Measurements from ENCODE around the gene KAT5.
"Not testable (repeated sequence)": the region's sequence is repeated elsewhere in the genome, so short reads cannot be mapped to it uniquely, and the experiment has no call there.

KAT5 gene

GRCh38 chr11:65711785-65712632 is at the start of gene KAT5:
Gene KAT5 (plus strand): TSS chr11:65712252. CDS start chr11:65712268, 16 bp downstream.
- DNase-seq = peak; percentile 99

DNA sequence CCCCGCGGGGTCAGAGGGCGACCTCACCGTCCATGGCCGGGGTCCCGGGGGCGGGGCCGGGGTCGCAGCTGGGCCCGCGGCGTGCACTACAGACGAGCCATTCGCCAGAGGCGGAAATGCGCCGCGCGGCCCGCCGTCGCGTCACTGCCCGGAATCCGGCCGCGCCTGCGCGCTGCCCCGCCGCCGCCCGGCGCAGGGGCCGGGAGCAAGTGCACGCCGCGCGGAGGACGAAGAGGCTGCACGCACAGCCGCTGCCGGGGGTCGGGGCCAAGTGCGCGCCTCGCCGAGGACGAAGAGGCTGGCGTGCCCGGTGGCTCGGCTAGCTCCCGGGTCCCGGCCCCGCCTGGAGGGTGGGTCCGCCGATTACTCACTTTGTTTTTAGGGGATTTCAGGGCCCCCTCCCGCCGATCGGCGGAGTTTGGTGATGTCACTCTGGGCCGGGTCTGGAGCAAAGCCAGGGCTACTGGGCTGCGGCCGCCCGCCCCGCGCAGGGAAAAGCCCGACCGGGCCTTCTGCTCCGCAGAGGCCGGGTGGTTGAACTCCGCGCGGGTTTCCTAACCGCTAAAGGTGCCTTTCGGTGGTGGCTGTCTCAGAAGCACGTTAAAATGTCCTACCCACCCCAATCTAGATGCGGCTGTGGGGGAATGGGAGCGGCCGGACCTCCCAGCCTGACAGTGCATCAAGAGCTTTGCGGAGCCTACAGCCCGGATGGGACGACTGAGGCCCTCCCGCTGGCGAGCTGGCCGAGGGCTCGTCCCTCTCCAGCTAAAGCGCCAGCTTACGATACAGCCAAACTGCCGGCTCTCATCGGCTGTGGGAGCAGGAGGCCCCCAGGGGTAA is 49.0 kb upstream of the KAT5 start, which contains the start of gene RELA:
Gene RELA (minus strand): TSS at position 118 of the 840 bp plus-strand sequence. CDS start 84 bp downstream, at position 34.
- peak; percentile 93 for DNase-seq

DNA sequence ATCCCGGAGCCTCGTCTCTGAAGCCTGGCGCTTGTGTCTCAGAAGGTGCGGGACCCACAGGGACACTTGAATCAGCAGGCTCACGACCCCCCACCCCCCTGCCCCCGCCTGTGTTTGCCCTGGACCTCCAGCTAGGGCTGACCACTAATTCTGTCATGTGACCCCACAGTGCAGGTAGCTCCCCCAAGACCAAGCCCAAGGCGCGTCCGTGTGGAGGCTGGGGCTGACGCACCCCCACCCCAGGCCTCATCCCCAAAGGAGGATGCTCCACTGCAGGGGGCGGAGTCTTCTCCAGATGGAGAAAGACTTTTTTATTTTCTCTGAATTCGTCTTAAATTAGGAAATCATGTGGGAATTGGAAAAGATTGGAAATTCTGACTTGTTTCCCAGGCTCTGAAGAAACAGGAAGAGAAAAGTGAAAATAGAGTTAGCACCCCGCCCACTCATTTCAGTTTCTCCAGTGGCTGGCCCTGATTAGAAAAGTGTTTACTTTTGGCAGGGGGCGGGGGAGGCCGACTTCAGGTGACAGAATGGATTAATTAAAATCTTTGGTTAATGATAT is 48.3 kb upstream of the KAT5 start:
- peak; percentile 50 for DNase-seq

GRCh38 chr11:65672180-65672860 is 39.7 kb upstream of the KAT5 start:
- no peak for DNase-seq

DNA sequence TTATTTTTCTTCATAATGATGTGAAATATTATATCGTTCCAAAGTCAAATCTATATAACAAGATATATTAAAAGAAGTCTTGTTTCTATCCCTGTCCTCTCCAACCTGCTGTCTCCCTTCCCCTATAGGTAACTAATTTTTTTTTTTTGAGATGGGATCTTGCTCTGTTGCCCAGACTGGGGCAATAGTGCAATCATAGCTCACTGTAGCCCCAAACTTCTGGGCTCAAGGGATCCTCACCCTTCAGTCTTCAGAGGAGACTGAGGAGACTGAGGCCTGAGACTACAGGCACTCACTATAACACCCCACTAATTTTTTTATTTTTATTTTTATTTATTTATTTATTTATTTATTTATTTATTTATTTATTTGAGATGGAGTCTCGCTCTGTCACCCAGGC is 39.1 kb upstream of the KAT5 start:
- no peak for DNase-seq

DNA sequence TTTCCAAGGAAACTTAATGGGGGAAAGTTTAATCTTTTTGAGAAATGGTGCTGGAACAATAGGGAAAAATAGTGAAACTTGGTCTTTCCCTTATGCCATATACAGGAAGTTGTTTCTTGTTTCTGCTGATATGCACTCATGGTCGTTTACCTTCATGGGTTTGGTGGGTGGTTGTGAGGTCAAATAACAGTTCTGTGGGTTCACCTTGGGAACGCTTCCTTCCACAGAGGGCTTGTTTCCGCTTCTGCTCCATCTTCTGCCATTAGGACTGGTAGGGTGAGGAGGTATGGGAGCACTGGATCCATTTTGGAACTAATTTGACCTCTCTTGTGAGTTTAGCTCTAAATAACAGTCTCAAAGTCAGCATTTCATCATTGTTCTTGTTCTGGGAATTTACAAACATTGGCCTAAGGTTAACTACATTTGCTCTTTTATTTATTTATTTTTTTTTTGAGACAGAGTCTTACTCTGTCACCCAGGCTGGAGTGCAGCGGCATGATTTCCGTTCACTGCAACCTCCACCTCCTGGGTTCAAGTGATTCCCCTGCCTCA is 31.8 kb upstream of the KAT5 start:
- no peak for DNase-seq

- DNase-seq = not testable (repeated sequence)
Measured at GRCh38 chr11:65683480-65683879, 28.6 kb upstream of the KAT5 start.

DNA sequence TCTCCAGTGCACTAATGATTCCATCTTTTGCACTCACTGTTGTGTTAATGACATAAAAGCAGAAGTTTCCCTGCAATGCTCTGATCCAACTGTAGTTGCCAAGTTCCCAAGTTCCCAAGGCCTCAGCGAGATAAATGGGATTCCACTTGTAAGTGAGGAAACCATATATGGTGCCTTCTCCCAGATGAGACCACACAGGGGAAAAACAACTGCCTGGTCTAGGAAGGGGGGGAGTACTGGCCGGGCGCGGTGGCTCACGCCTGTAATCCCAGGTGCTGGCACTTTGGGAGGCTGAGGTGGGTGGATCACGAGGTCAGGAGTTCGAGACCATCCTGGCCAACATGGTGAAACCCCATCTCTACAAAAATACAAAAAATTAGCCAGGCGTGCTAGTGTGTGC is 26.1 kb upstream of the KAT5 start:
- no peak for DNase-seq

DNA sequence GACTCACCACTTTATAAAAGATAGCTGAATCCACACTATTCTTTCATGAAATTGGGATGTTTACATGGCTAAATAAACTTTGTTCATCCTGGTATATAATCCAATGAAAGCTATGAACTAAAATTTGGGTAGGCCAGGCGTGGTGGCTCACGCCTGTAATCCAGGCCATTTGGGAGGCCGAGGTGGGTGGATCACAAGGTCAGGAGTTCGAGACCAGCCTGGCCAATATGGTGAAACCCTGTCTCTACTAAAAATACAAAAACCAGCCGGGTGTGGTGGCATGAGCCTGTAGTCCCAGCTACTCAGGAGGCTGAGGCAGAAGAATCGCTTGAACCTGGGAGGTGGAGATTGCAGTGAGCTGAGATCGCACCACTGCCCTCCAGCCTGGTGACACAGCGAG is 20.2 kb upstream of the KAT5 start:
- DNase-seq = not testable (repeated sequence)

DNA sequence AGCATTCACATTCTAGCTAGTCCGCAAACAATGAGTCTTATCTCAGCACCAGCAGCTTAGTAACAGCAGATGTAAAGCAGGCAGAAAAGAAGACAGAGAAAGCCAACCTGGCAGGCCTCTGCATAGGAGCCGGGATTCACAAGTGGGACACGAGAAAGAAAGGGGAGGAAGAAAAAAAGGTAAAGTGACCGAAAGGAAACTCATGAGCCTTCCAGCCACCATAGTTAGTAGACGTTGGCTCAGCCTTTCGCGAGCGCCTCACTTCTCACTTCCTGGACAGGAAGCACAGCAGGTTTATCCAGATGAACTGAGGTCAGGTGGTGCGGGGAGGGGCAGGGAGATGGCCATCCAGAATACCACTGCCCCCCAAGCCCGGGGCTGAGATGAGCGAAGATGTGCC is 19.7 kb upstream of the KAT5 start:
- DNase-seq = no peak

DNA sequence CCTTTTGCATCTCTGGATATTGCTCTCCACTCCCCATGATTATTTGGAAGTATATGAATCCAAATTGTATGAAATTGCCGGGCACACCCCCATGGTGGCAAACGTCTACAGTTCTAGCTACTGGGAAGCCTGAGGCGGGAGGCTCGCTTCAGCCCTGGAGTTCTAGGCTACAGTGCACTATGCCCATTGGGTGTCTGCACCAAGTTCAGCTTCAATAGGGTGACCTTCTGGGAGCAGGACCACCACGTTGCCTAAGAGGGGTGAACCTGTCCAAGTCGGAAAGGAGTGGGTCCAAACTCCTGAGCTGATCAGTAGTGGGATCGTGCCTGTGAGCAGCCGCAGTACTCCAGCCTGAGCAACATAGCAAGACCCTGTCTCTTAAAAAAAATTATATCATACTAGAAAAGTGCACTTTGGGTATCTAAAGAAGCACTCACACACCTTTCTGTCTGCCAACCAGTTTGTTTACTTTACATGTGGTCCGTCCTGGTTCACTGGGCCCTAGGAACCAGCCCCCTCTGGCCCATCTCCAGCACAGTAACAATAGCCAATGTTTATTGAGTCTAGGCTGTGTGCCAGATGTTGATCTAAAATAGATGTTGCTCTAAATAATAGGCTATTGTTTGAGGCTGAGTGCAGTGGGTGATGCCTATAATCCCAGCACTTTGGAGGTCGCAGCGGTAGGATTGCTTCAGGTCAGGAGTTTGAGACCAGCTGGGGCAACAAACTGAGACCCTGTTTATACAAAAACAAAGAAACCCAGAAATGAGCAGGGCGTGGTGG is 16.4 kb upstream of the KAT5 start:
- DNase-seq = no peak

DNA sequence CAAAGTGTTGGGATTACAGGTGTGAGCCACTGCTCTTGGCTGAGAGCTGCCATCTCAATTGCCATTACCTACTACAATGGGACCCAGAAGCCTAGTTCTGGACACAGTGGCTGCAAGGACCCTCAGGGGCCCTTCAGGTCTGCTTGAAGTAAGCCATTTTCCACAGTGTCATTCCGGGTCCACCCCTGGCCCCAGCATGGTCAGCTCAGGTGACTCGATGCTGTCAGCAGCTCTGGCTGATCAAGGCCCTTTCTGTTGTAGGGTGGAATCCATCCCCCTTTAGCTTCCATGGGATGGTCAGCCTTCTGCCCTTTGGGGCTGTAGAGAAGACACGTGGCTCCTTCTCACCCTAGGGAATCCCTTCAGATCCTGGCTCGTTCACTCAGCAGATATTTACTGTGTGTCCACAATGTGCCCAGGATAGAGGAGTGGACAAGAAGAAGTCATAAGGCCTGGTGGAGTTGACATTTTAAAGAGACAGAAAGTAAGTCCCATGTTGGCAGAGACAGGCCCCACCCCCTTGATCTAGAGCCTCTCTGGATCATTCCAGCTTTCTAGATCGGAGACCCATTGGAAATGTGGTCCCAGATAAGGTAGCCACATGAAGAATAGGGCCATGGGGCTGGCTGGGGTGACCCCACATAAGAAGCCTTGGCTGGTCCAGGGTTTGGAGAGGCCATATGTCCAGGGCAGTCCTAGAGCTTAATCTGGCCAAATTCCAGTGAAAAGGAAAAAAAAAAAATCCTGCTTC is 15.1 kb upstream of the KAT5 start:
- no peak for DNase-seq

- DNase-seq = no peak
Measured at GRCh38 chr11:65698205-65698604, 13.8 kb upstream of the KAT5 start.

DNA sequence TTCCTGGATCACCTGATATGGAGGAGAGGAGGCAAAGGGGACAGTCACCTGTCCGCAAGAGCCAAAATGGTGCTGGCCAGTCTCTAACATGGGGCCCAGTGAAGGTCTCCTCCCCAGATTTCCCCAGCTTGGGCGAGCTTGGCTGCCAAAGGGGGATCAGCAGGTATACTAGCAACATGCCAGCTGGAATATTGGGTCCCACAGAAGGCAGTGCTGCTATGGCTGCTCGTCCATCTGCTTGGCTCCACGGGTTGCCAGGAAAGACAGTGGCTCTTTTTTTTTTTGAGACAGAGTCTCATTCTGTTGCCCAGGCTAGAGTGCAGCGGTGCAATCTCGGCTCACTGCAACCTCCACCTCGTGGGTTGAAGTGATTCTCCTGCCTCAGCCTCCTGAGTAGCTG is 12.7 kb upstream of the KAT5 start:
- no peak for DNase-seq

DNA sequence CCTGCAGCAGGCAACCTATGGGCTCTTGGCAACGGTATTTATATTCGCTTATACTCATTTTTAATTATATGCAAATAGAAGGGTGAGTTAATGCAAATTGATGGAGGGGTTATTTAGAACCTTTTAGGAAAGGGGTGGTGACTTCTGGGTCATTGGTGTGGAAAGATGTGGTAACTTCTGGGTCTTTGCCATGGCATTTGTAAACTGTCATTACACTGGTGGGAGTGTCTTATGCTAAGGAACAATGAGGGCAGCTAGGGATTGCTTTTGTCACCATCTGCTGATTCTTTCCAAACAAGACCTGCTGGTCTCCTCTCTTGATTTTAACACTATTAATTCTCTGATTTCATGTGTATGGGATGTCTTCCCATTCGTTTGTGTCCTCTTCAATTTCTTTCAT is 11.7 kb upstream of the KAT5 start:
- no peak for DNase-seq

DNA sequence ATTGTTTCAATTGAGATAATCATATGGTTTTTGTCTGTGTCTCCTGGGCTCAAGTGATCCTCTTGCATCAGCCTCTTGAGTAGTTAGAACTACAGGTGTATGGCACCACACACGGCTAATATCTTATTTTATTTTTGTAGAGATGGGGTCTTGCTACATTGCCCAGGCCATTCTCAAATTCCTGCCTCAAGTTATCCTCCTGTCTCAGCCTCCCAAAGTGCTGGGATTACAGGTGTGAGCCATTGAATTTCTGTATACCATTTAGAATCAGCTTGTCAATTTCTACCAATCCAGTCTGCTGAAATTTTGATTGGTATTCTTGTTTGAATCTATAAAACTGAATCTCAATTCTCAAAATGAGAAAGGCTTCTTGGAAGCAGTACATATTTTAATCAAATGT is 10.4 kb upstream of the KAT5 start:
- no peak for DNase-seq

DNA sequence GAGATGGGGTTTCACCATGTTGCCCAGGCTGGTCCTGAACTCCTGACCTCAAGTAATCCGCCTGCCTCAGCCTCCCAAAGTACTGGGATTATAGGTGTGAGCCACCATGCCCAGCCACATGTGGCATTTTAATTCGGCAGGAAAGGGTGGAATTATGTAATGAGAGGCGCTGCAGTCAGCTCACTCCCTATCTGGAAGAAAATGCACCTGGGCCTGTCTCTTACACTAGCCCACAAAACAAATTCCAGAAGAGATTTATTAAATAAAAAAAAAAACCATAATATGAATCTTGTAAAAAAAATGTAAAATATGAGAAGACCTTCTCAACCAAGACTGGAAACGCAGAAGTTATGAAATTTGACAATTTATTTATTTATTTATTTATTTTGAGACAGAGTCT is 8.2 kb upstream of the KAT5 start:
- DNase-seq = no peak

DNA sequence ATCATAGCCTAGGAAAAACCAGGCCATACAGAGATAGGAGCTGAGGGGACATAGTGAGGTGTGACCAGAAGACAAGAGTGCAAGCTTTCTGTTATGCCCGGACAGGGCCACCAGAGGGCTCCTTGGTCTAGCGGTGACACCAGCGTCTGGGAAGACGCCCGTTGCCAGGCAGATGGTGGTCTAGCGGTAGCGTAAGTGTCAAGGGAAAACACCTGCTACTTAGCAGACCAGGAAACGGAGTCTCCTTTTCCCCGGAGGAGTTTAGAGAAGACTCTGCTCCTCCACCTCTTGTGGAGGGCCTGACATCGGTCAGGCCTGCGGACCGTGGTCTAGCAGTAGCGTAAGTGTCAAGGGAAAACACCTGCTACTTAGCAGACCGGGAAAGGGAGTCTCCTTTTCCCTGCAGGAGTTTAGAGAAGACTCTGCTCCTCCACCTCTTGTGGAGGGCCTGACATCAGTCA is 5.7 kb upstream of the KAT5 start:
- peak; percentile 82 for DNase-seq

DNA sequence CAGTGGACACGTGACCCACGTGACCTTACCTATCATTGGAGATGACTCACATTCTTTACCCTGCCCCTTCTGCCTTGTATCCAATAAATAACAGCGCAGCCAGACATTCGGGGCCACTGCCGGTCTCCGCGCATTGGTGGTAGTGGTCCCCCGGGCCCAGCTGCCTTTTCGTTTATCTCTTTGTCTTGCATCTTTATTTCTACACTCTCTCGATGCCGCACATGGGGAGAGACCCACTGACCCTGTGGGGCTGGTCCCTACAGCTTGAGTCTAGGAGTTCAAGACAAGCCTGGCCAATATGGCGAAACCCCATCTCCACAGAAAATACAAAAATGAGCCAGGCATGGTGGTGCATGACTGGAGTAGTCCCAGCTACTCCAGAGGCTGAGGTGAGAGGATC is 5.0 kb upstream of the KAT5 start:
- DNase-seq = not testable (repeated sequence)

GRCh38 chr11:65708451-65708850 is 3.6 kb upstream of the KAT5 start:
- DNase-seq = no peak

GRCh38 chr11:65709661-65710060 is 2.4 kb upstream of the KAT5 start:
- DNase-seq = no peak
